GM12878 (cell line): ENCODE measurements around the gene METTL13. TPM values are rescaled to one million over a fixed set of nuclear protein-coding genes. Genes with fewer than 3 reads are reported as not detected.

Source experiments
- ATAC-seq: fragments of 200-7000 bp; cut with Tn5 transposase; 3 replicates; pipeline ENCODE4 v1.9.1; 2020; ENCODE audit warnings: mild to moderate bottlenecking, moderate library complexity
- BruUV-seq: library from RNA; stranded (reverse); fragments of 400-500 nt; replicated peaks from 2 replicates; lab custom pipeline; 2021; lab: Mats Ljungman, UMichigan
- CTCF ChIA-PET: fragments of 300-600 bp; sonication (Branson Sonifier 250); formaldehyde crosslinking; extraction: SDS; loops from one replicate; lab custom pipeline; 2021; ENCODE audit warnings: inconsistent platforms; lab: Yijun Ruan, JAX
- POLR2A ChIA-PET: fragments of 350-600 bp; formaldehyde crosslinking; extraction: SDS; loops from one replicate; lab custom pipeline; 2021; ENCODE audit warnings: inconsistent platforms; lab: Charles Lee
- RAD21 ChIA-PET: fragments of 300-600 bp; sonication (Branson Sonifier 250); formaldehyde crosslinking; loops from one replicate; lab custom pipeline; 2023; ENCODE audit warnings: antibody characterized with exemption; ENCODE audit not compliant: unreplicated experiment; lab: Charles Lee
- SMC1A ChIA-PET: fragments of 300-600 bp; sonication (Branson Sonifier 250); formaldehyde crosslinking; loops from one replicate; lab custom pipeline; 2023; ENCODE audit not compliant: unreplicated experiment, uncharacterized antibody; lab: Charles Lee
- DNase-seq: peaks from one replicate; pipeline ENCODE4 v3.0.0-alpha.2; 2011; ENCODE audit warnings: low read depth, low spot score
- FAIRE-seq: peaks from 3 replicates; lab custom pipeline; 2011; peaks lifted over from hg19 to GRCh38; lab: Jason Lieb, UNC
- H2AFZ ChIP-seq: 2 replicates; pipeline ENCODE4 v1.6.0; 2011; ENCODE audit warnings: low read depth, low read length, control low read depth; ENCODE audit not compliant: control insufficient read depth
- H3K27ac ChIP-seq: 2 replicates; pipeline ENCODE4 v1.5.1; 2011; ENCODE audit warnings: control low read depth; ENCODE audit not compliant: control insufficient read depth, insufficient read depth
- H3K27me3 ChIP-seq, 2 experiments: replicated peaks in 1 of 2; 2 replicates each; pipeline versions ENCODE4 v1.6.0 to v1.6.1; 2011; ENCODE audit warnings: low read length in 1 of 2; ENCODE audit not compliant: control insufficient read depth in 2 of 2, insufficient read depth in 2 of 2
- H3K36me3 ChIP-seq, 2 experiments: 2 replicates each; pipeline ENCODE4 v1.5.1; 2011; ENCODE audit warnings: low read length in 1 of 2; ENCODE audit not compliant: control insufficient read depth in 2 of 2, insufficient read depth in 2 of 2
- H3K4me1 ChIP-seq: 2 replicates; pipeline ENCODE4 v1.6.1; 2011; ENCODE audit warnings: mild to moderate bottlenecking, low read length, moderate library complexity, mixed read lengths; ENCODE audit not compliant: control insufficient read depth, insufficient read depth
- H3K4me2 ChIP-seq: 2 replicates; pipeline ENCODE4 v1.6.0; 2011; ENCODE audit warnings: control low read depth; ENCODE audit not compliant: control insufficient read depth, insufficient read depth
- H3K4me3 ChIP-seq: fragments of 200-600 bp; sonication (generic); 2 replicates; pipeline ENCODE4 v1.5.1; 2016
- H3K79me2 ChIP-seq: 2 replicates; pipeline ENCODE4 v1.6.0; 2011; ENCODE audit warnings: low read length; ENCODE audit not compliant: control insufficient read depth, insufficient read depth
- H3K9ac ChIP-seq: 2 replicates; pipeline ENCODE4 v1.8.0; 2011; ENCODE audit warnings: low read length, control low read depth, mixed read lengths; ENCODE audit not compliant: control insufficient read depth, insufficient read depth
- H3K9me3 ChIP-seq: replicated peaks from 3 replicates; pipeline ENCODE4 v1.5.1; 2011; ENCODE audit warnings: mild to moderate bottlenecking, low read length; ENCODE audit not compliant: control insufficient read depth, insufficient read depth
- H4K20me1 ChIP-seq: 2 replicates; pipeline ENCODE4 v1.6.0; 2011; ENCODE audit not compliant: control insufficient read depth, insufficient read depth
- NFIC ChIP-seq: IDR thresholded peaks from 2 replicates; pipeline ENCODE4 v1.6.1; 2012; ENCODE audit warnings: low read depth, mild to moderate bottlenecking, inconsistent platforms, low read length, moderate library complexity
- PML ChIP-seq: IDR thresholded peaks from 2 replicates; pipeline ENCODE4 v1.6.1; 2012; ENCODE audit warnings: low read length, inconsistent platforms
- RB1 ChIP-seq: fragments of 450-650 bp; formaldehyde crosslinking; IDR thresholded peaks from 2 replicates; pipeline ENCODE4 v1.6.1; 2017; ENCODE audit warnings: mild to moderate bottlenecking, borderline replicate concordance
- RFX5 ChIP-seq: IDR thresholded peaks from 2 replicates; pipeline ENCODE4 v1.6.1; 2011; ENCODE audit warnings: low read depth, low read length, improper control_type of control experiment
- SRF ChIP-seq, 2 experiments: IDR thresholded peaks; 2 replicates each; pipeline ENCODE4 v1.6.1; 2011; ENCODE audit warnings: low read depth in 2 of 2, low read length in 2 of 2, mild to moderate bottlenecking in 1 of 2, moderate library complexity in 1 of 2
- ZNF384 ChIP-seq: IDR thresholded peaks from 2 replicates; pipeline ENCODE4 v1.6.1; 2012; ENCODE audit warnings: low read depth, mild to moderate bottlenecking, low read length, improper control_type of control experiment, borderline replicate concordance
- WGBS: methylation state at CpG from one replicate; pipeline ENCODE4 v1.1.6; 2016; ENCODE audit warnings: low lambda C conversion rate; ENCODE audit not compliant: insufficient replicate concordance, insufficient coverage; ENCODE audit errors: missing lambda C conversion rate; 5-methylcytosine and 5-hydroxymethylcytosine counted together
- in situ Hi-C: fragments of 300-500 bp; cut with MboI; formaldehyde crosslinking; loops from 9 replicates; pipeline ENCODE4 v1.14.3; 2018; ENCODE audit warnings: mixed read lengths
- intact Hi-C: fragments of 100-400 bp; cut with micrococcal nuclease; formaldehyde crosslinking; loops from one replicate; pipeline ENCODE4 v1.14.2; 2022; ENCODE audit not compliant: unreplicated experiment
- polyA plus RNA-seq, 11 experiments: library from polyadenylated mRNA; depleted of rRNA in 4 of 11; unstranded in 6 of 11; stranded (reverse) in 5 of 11; fragments of >200 nt; fragmentation: Nextera tagmentation in 4 of 11; fragmentation: Illumina TruSeq in 1 of 11; extraction: Ambion mirVana in 4 of 11; extraction: Trizol in 1 of 11; gene quantifications; 1 replicate in 1 of 11; 2 replicates in 10 of 11; pipeline versions ENCODE4 v1.2.1 to v1.2.3, GENCODE V29; 2011 to 2016; ENCODE audit warnings: inconsistent platforms in 2 of 11, missing spikeins in 2 of 11, low read depth in 1 of 11
- total RNA-seq, 4 experiments: library from RNA; depleted of rRNA in 3 of 4; stranded (reverse); fragments of >200 nt in 3 of 4; fragmentation: Illumina TruSeq in 1 of 4; extraction: Trizol in 1 of 4; gene quantifications; 2 replicates each; pipeline versions ENCODE4 v1.2.1 to v1.2.3, GENCODE V29; 2013 to 2021
- TF ChIP-seq, protein P1 (sequence below): IDR thresholded peaks from 2 replicates; pipeline ENCODE4 v1.6.1; 2011; ENCODE audit warnings: borderline replicate concordance, low read depth, mild to moderate bottlenecking, moderate library complexity, low read length; ENCODE audit not compliant: insufficient read depth, poor library complexity, severe bottlenecking
- TF ChIP-seq, protein P2 (sequence below): IDR thresholded peaks from 2 replicates; pipeline ENCODE4 v1.6.1; 2012; ENCODE audit warnings: improper control_type of control experiment, low read depth, low read length; ENCODE audit not compliant: insufficient replicate concordance

METTL13 gene
- total and polyA plus RNA-seq, 10 of the 15 experiments (the other 5 are each of a cell fraction or from before 2014, with no cell fraction given) = 12.2 to 47.2 (median 35.0) TPM

DNA sequence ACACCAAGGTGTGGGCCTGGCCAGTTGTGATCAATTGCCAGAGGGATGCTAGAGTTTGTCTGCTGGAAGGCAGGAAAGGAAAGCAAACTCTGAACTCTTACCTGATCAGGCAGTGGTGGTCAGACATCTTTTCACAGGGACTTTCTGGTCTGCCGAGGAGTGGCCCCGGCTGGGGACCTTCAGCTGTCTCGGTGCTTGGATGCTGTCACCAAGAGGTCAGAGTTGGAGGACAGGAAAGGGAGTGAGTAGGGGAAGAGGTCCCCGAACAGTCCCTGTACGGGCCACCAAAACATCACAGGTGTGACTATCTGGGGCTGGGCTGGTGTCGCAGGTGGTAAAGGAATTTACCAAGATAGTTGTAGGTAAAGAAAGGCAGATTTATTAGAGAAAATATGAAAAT, 17.7 kb upstream of the METTL13 start:
- CTCF ChIA-PET = interaction anchor here (1.3 kb wide), 1 partner anchor 20 kb away, joined by 3 read pairs; no protein-coding TSS in a partner anchor
- RAD21 ChIA-PET = no interaction called here
- H3K27me3 ChIP-seq = no peaks in the 10 kb centered on the region; a peak in 1 of 4 replicates
- ATAC-seq = no peak
- no peaks in the 10 kb centered on the region for H3K9me3 ChIP-seq
- H3K4me3 ChIP-seq = no peak overlapping the region
- POLR2A ChIA-PET = no interaction called here
- intact Hi-C loops = no loop called here
- TF ChIP-seq RFX5 = no peak
- no peak for TF ChIP-seq SRF (IDR thresholded peaks at IDR 0.05; ENCODE audit: low read depth in 2 of 2, low read length in 2 of 2)
- TF ChIP-seq, protein P1, sequence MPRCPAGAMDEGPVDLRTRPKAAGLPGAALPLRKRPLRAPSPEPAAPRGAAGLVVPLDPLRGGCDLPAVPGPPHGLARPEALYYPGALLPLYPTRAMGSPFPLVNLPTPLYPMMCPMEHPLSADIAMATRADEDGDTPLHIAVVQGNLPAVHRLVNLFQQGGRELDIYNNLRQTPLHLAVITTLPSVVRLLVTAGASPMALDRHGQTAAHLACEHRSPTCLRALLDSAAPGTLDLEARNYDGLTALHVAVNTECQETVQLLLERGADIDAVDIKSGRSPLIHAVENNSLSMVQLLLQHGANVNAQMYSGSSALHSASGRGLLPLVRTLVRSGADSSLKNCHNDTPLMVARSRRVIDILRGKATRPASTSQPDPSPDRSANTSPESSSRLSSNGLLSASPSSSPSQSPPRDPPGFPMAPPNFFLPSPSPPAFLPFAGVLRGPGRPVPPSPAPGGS = no peak
- TF ChIP-seq, protein P2, sequence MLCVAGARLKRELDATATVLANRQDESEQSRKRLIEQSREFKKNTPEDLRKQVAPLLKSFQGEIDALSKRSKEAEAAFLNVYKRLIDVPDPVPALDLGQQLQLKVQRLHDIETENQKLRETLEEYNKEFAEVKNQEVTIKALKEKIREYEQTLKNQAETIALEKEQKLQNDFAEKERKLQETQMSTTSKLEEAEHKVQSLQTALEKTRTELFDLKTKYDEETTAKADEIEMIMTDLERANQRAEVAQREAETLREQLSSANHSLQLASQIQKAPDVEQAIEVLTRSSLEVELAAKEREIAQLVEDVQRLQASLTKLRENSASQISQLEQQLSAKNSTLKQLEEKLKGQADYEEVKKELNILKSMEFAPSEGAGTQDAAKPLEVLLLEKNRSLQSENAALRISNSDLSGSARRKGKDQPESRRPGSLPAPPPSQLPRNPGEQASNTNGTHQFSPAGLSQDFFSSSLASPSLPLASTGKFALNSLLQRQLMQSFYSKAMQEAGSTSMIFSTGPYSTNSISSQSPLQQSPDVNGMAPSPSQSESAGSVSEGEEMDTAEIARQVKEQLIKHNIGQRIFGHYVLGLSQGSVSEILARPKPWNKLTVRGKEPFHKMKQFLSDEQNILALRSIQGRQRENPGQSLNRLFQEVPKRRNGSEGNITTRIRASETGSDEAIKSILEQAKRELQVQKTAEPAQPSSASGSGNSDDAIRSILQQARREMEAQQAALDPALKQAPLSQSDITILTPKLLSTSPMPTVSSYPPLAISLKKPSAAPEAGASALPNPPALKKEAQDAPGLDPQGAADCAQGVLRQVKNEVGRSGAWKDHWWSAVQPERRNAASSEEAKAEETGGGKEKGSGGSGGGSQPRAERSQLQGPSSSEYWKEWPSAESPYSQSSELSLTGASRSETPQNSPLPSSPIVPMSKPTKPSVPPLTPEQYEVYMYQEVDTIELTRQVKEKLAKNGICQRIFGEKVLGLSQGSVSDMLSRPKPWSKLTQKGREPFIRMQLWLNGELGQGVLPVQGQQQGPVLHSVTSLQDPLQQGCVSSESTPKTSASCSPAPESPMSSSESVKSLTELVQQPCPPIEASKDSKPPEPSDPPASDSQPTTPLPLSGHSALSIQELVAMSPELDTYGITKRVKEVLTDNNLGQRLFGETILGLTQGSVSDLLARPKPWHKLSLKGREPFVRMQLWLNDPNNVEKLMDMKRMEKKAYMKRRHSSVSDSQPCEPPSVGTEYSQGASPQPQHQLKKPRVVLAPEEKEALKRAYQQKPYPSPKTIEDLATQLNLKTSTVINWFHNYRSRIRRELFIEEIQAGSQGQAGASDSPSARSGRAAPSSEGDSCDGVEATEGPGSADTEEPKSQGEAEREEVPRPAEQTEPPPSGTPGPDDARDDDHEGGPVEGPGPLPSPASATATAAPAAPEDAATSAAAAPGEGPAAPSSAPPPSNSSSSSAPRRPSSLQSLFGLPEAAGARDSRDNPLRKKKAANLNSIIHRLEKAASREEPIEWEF = no peak
- no peak for TF ChIP-seq RB1
- TF ChIP-seq NFIC = no peak
- TF ChIP-seq PML = no peak
- no peak for TF ChIP-seq ZNF384
- DNase-seq = no peak
- no peak overlapping the region for H2AFZ ChIP-seq
- FAIRE-seq = no peak
- H3K27ac ChIP-seq = no peak overlapping the region
- no peaks in the 10 kb centered on the region for H3K79me2 ChIP-seq
- in situ Hi-C loops = no loop called here
- no peak overlapping the region for H3K9ac ChIP-seq
- H3K36me3 ChIP-seq = no peaks in the 10 kb centered on the region
- no TSS peak for BruUV-seq
- H3K4me1 ChIP-seq = no peaks in the 10 kb centered on the region
- no peak overlapping the region for H3K4me2 ChIP-seq
- 51% methylated on average over 6 of the region's 6 CpGs for WGBS
- no peaks in the 10 kb centered on the region for H4K20me1 ChIP-seq
- SMC1A ChIA-PET = no interaction called here
